Immature natural killer cell (primary cell): Measurements from ENCODE around the gene ZNF318. TPM values are rescaled to one million over a fixed set of nuclear protein-coding genes. Genes with fewer than 3 reads are reported as not detected.
"Not testable (repeated sequence)": the region's sequence is repeated elsewhere in the genome, so short reads cannot be mapped to it uniquely, and the experiment has no call there.

Experiments
- DNase-seq, 3 donors: peaks; one replicate each; pipeline ENCODE4 v3.0.0; 2022; ENCODE audit warnings: mixed read lengths in 1 of 3
- H3K27ac Mint-ChIP-seq, 6 donors: one replicate each; pipeline ENCODE4 v1.8.0; 2020; ENCODE audit warnings: mixed read lengths in 6 of 6, mild to moderate bottlenecking in 5 of 6, inconsistent platforms in 4 of 6, moderate library complexity in 3 of 6
- H3K27me3 Mint-ChIP-seq, 3 donors: one replicate each; pipeline ENCODE4 v1.8.0; 2020 to 2021; ENCODE audit warnings: low read depth in 3 of 3, mild to moderate bottlenecking in 3 of 3, mixed read lengths in 3 of 3, moderate library complexity in 3 of 3, inconsistent platforms in 1 of 3
- H3K36me3 Mint-ChIP-seq, 3 donors: one replicate each; pipeline ENCODE4 v1.8.0; 2020; ENCODE audit warnings: mixed read lengths in 3 of 3, inconsistent platforms in 2 of 3, mild to moderate bottlenecking in 2 of 3
- H3K4me1 Mint-ChIP-seq, 2 donors: one replicate each; pipeline ENCODE4 v1.8.0; 2020; ENCODE audit warnings: inconsistent platforms in 2 of 2, mild to moderate bottlenecking in 2 of 2, mixed read lengths in 2 of 2, moderate library complexity in 1 of 2
- H3K4me3 Mint-ChIP-seq, 5 donors: one replicate each; pipeline ENCODE4 v1.8.0; 2020; ENCODE audit warnings: mild to moderate bottlenecking in 5 of 5, mixed read lengths in 5 of 5, inconsistent platforms in 3 of 5, moderate library complexity in 3 of 5
- H3K9me3 Mint-ChIP-seq, 6 donors: one replicate each; pipeline ENCODE4 v1.8.0; 2020; ENCODE audit warnings: mild to moderate bottlenecking in 6 of 6, mixed read lengths in 6 of 6, inconsistent platforms in 4 of 6, moderate library complexity in 3 of 6
- polyA plus RNA-seq, 3 donors: library from polyadenylated mRNA; unstranded; fragments of 300-500 nt; fragmentation: Illumina TruSeq; gene quantifications; one replicate each; pipeline ENCODE4 v1.2.3, GENCODE V29; 2021

The ZNF318 gene, protein sequence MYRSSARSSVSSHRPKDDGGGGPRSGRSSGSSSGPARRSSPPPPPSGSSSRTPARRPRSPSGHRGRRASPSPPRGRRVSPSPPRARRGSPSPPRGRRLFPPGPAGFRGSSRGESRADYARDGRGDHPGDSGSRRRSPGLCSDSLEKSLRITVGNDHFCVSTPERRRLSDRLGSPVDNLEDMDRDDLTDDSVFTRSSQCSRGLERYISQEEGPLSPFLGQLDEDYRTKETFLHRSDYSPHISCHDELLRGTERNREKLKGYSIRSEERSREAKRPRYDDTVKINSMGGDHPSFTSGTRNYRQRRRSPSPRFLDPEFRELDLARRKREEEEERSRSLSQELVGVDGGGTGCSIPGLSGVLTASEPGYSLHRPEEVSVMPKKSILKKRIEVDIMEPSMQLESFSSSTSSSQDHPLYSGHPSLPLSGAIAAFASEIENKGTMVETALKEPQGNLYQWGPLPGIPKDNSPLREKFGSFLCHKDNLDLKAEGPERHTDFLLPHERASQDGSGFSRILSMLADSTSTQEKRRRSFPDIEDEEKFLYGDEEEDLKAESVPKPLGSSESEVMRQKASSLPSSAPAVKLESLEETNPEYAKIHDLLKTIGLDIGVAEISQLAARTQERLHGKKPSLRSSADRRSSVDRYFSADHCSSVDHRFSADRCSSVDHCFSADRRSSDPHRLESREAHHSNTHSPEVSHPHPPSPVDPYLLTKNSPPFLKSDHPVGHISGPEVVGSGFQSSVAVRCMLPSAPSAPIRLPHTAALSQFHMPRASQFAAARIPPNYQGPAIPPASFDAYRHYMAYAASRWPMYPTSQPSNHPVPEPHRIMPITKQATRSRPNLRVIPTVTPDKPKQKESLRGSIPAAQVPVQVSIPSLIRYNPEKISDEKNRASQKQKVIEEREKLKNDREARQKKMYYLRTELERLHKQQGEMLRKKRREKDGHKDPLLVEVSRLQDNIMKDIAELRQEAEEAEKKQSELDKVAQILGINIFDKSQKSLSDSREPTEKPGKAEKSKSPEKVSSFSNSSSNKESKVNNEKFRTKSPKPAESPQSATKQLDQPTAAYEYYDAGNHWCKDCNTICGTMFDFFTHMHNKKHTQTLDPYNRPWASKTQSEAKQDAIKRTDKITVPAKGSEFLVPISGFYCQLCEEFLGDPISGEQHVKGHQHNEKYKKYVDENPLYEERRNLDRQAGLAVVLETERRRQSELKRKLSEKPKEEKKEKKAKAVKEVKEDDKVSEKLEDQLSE (N-terminal part only)
- polyA plus RNA-seq: 1 to 10 TPM in 2 of 3 donors, under 1 TPM in 1; 0.94 to 9.6 (median 5.7) TPM

DNA sequence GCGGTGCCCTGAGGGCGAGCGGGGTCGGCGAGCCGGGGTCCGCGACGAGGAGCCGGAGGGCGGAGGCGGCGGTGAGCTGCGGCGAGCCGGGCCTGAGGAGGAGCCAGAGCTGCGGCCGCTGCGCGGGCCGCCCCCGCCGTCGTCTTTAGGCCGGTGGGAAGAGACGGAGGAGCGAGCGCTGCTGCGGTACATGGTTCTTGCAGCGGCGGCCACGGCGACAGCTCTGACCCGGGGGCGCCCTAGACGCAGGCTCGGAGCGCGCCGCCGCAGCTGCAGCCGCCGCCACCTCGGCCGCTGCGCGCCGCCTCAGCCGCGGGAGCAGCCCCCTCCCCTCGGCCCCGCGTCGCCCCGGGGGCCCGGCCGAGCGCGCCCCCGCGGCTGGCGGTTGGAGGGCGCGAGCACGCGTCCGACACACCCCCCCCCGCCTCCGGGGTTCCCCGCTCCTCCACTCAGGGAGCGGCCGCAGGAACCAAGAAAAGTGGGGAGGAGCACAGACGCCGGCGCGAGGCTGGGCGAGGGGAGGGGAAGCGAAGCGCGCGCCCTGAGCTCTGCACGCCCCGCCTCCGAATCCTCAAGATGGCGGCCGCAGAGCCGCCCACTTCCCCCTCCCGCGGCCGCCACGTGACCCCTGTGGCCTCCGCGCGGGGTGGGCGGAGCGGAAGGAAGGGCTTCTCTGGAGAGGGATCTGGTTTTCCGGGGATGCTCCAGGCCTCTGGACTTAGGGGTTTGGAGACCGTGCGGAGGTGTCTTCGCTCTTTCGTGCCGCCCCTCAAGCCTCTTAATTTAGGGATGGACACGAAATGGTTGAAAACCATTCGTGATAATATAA, at the start of gene ZNF318:
ZNF318 (minus strand) TSS at position 474 of the 829 bp plus-strand sequence; CDS start at position 192, 282 bp downstream.
- H3K27ac Mint-ChIP-seq: peak within 1 kb of the TSS; percentile 92 to 96 (median 94)
- peaks cover 9% of the 10 kb centered on the region in 3 donors for H3K36me3 Mint-ChIP-seq
- DNase-seq: peak; percentile 92 to 95 (median 93)
- peaks cover 51 to 61% of the 10 kb centered on the region in 2 donors for H3K4me1 Mint-ChIP-seq
- no peaks in the 10 kb centered on the region for H3K9me3 Mint-ChIP-seq
- H3K27me3 Mint-ChIP-seq: peaks cover 6 to 15% (median 7%) of the 10 kb centered on the region in 3 donors
- H3K4me3 Mint-ChIP-seq: peak within 1 kb of the TSS; percentile 90 to 95 (median 93)

DNA sequence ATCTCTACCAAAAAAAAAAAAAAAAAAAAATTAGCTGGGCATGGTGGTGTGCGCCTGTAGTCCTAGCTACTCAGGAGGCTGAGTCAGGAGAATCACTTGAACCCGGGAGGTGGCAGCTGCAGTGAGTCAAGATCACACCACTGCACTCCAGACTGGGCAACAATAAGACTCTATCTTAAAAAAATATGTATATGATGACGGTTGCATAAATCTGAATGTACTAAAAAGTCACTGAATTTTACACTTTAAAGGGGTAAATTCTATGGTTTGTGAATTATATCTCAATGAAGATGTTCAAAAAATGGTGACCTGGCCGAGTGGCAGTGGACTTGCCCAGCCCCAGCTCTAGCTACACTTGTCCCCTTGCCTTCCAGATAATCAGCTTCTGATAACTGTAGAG, 47.5 kb upstream of the ZNF318 start:
- Mint-ChIP-seq H3K4me1 (no peaks in the 10 kb centered on the region), H3K9me3 (no peaks in the 10 kb centered on the region), H3K36me3 (no peaks in the 10 kb centered on the region), H3K27ac (no peak overlapping the region), H3K4me3 (no peak overlapping the region), H3K27me3 (no peaks in the 10 kb centered on the region)
- DNase-seq: no peak

DNA sequence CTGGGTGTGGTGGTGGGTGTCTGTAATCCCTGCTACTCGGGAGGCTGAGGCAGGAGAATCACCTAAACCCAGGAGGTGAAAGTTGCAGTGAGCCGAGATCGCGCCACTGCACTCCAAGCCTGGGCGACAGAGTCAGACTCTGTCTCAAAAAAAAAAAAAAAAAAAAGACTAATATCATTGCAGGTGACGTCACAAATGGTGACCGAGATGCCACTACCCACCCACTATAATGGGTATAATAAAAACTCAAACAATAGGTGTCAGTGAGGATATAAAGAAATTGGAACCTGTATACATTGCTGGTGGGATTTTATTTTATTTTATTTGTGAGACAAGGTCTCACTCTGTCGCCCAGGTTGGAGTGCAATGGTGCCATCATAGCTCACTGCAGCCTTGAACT, 45.8 kb upstream of the ZNF318 start:
- DNase-seq, H3K9me3 Mint-ChIP-seq, H3K4me3 Mint-ChIP-seq, H3K27ac Mint-ChIP-seq, H3K27me3 Mint-ChIP-seq, H3K4me1 Mint-ChIP-seq, H3K36me3 Mint-ChIP-seq: not testable (repeated sequence)

DNA sequence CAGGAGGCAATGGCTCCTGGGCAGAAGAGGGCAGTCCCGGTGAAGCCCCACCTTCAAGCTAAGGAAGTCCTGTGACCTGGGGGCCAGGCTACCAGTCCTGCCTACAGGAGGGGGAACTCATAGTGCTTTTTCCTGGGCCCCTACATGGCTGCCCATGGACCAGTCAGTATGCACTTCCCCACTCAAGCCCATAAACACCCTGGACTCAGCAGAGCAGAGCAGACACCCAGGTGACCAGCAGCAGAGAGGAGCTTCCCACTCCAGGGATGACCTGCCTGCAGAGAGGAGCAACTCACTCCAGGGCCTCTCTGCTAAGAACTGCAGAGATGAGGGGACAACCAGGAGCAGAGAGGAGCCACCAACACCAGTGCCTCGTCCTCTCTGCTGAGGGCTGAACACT, 43.6 kb upstream of the ZNF318 start:
- no peak overlapping the region for H3K27ac Mint-ChIP-seq
- H3K9me3 Mint-ChIP-seq: peaks cover 0 to 2% (median 0%) of the 10 kb centered on the region in 6 donors
- H3K4me1 Mint-ChIP-seq: no peaks in the 10 kb centered on the region
- peaks cover under 1 to 3% (median 2%) of the 10 kb centered on the region in 3 donors for H3K27me3 Mint-ChIP-seq
- no peak for DNase-seq
- no peaks in the 10 kb centered on the region for H3K36me3 Mint-ChIP-seq
- H3K4me3 Mint-ChIP-seq: no peak overlapping the region

DNA sequence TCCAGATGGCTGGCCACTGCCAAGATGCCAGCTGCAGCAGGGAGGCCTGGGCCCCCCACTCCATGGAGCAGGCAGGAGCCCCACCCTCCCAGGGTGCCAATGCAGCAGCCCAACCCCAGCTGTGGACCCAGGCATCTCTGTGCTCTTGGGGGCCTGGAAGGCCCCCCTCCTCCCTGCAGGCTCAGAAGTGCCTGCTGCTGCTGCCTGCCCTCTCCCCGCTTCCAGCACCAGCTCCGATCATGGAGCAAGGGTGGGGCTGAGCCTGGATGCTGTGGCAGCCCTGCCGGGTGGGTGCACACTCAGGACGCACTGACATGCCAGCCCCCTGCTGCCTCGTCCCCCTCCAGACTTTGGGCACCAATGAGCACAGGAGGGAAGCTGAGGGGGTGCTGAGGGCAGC, 43.1 kb upstream of the ZNF318 start:
- peaks cover 0 to 2% (median 0%) of the 10 kb centered on the region in 6 donors for H3K9me3 Mint-ChIP-seq
- no peak overlapping the region for H3K27ac Mint-ChIP-seq
- H3K36me3 Mint-ChIP-seq: no peaks in the 10 kb centered on the region
- DNase-seq: no peak
- H3K27me3 Mint-ChIP-seq: peaks cover 2 to 4% (median 4%) of the 10 kb centered on the region in 3 donors
- no peak overlapping the region for H3K4me3 Mint-ChIP-seq
- no peaks in the 10 kb centered on the region for H3K4me1 Mint-ChIP-seq

DNA sequence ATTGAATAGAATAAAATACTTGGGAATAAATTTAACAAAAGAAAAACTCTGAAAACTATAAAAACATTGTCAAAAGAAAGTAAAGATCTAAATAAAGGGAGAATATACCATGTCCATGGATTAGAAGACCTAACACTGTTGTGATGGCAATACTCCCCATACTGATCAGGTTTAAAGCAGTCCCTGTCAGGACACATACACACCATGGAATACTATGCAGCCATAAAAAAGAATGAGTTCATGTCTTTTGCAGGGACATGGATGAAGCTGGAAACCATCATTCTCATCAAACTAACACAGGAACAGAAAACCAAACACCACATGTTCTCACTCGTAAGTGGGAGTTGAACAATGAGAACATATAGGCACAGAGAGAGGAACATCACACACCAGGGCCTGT, 41.3 kb upstream of the ZNF318 start:
- not testable (repeated sequence) for H3K36me3 Mint-ChIP-seq, H3K4me1 Mint-ChIP-seq, H3K27ac Mint-ChIP-seq, H3K9me3 Mint-ChIP-seq, DNase-seq, H3K4me3 Mint-ChIP-seq
- peaks cover 2 to 11% (median 4%) of the 10 kb centered on the region in 3 donors for H3K27me3 Mint-ChIP-seq

DNA sequence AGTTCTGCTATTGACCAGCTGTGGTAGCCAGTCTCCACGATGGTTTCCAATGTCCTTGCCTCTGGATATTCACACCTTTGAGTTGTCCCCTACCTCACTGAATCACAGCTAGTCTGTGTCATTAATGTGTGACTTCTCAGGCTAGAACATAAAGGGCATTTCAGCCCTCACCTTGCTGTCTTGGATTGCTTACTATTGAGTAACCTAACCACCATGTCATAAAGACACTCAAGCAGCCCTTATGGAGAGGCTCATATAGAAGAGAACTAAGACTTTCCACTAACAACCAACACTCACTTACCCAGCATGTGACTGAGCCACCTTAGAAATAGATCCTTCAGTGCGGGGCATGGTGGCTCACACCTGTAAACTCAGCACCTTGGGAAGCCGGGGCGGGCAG, 38.8 kb upstream of the ZNF318 start:
- H3K4me1 Mint-ChIP-seq: no peaks in the 10 kb centered on the region
- H3K27me3 Mint-ChIP-seq: peaks cover 7 to 11% (median 9%) of the 10 kb centered on the region in 3 donors
- DNase-seq: no peak
- H3K36me3 Mint-ChIP-seq: peaks cover 0 to 3% (median 0%) of the 10 kb centered on the region in 3 donors
- no peak overlapping the region for H3K27ac Mint-ChIP-seq
- H3K4me3 Mint-ChIP-seq: no peak overlapping the region
- peaks cover 0 to 2% (median 0%) of the 10 kb centered on the region in 6 donors for H3K9me3 Mint-ChIP-seq

DNA sequence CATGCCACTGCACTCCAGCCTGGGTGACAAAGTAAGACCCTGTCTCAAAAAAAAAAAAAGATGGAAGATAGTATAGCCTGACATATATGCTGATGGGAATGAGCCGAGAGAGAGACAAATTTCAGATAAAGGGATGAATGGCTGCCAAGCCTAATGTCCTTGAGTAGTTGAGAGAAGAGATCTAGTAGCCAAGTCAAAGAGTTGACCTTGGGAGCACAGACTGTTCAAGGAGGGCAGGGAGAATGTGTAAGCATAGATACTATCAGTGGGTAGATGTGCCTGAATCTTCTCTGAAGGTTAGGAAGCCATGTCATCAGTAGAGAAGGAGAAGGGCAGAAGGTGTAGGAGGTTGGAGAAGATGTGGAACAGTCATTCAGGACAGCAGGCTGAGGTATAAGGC, 37.8 kb upstream of the ZNF318 start:
- Mint-ChIP-seq H3K9me3 (peaks cover 0 to 2% (median 0%) of the 10 kb centered on the region in 6 donors), H3K27me3 (peaks cover 7 to 12% (median 9%) of the 10 kb centered on the region in 3 donors), H3K4me1 (no peaks in the 10 kb centered on the region), H3K4me3 (no peak overlapping the region), H3K27ac (no peak overlapping the region), H3K36me3 (peaks cover 0 to 3% (median 0%) of the 10 kb centered on the region in 3 donors)
- no peak for DNase-seq

DNA sequence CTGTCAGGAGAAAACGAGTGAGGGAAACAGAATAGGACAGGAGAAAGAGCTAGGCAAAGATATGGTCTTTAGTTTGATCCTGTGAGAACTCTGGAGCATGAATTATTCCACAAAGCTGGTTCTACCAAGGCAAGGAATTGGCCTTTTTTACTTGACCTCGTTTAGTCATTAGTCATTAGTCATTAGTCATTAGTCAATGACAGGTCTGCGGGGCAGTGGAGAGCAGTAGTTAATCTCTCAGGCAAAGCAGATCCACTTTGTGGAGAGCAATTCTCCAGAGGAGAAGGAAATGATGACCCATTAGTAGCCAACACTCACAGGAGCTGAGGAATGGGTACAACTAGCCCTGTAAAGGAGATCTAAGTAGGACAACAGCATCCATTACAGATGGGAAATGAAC, 35.9 kb upstream of the ZNF318 start:
- peaks cover 9 to 14% (median 10%) of the 10 kb centered on the region in 3 donors for H3K27me3 Mint-ChIP-seq
- peaks cover 0 to 3% (median 0%) of the 10 kb centered on the region in 3 donors for H3K36me3 Mint-ChIP-seq

DNA sequence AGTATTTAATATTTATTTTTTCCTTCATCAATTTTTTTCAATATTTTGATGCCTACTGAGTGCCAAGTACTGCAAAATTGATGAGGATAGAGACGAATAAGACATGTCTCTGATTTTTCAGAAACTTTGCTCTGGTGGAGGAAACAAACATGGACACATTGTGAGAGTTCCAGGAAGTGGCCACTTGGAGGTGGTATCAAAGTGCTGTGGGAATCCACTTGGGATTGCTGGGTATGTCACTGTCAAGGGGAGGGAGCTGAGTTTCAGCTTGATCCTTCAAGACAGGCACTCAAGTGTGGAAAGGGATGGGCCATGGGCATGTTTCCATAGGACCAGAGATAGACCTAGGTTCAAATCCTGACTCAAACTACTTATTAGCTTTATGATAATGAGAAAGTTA, 33.4 kb upstream of the ZNF318 start:
- Mint-ChIP-seq H3K4me1 (peaks cover 0 to 3% of the 10 kb centered on the region in 2 donors), H3K27ac (no peak overlapping the region), H3K36me3 (peaks cover 0 to 3% (median 0%) of the 10 kb centered on the region in 3 donors), H3K27me3 (peaks cover 8 to 11% (median 9%) of the 10 kb centered on the region in 3 donors), H3K4me3 (no peak overlapping the region), H3K9me3 (no peaks in the 10 kb centered on the region)
- DNase-seq: no peak

More for the DNA sequence above, 35.9 kb upstream of the ZNF318 start:
- peaks cover 0 to 2% (median 0%) of the 10 kb centered on the region in 6 donors for H3K9me3 Mint-ChIP-seq
- H3K27ac Mint-ChIP-seq: no peak overlapping the region
- no peaks in the 10 kb centered on the region for H3K4me1 Mint-ChIP-seq
- no peak for DNase-seq
- no peak overlapping the region for H3K4me3 Mint-ChIP-seq

DNA sequence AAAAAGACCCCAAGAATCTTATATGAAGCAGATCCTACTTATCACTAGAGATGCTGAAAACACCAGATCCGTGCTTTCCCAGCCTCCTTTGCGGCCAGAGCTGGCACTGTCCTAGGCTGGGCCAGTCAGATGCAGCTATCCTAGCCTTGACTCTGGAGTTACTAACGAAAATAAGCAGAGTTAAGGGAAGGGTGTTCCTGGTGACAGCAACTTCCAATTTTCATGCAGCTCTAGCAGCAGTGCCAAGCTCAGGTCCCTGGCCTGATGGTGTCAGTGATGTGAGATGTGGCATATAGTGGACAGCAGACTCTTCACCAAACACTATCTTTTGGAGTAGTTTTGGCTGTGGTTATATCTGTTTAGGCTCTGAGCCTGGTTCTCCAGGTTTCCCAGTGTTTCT, 32.3 kb upstream of the ZNF318 start:
- peaks cover 8 to 10% (median 10%) of the 10 kb centered on the region in 3 donors for H3K27me3 Mint-ChIP-seq
- no peak overlapping the region for H3K4me3 Mint-ChIP-seq
- no peak for DNase-seq
- no peak overlapping the region for H3K27ac Mint-ChIP-seq
- H3K9me3 Mint-ChIP-seq: no peaks in the 10 kb centered on the region
- peaks cover 0 to 5% of the 10 kb centered on the region in 2 donors for H3K4me1 Mint-ChIP-seq
- no peaks in the 10 kb centered on the region for H3K36me3 Mint-ChIP-seq

DNA sequence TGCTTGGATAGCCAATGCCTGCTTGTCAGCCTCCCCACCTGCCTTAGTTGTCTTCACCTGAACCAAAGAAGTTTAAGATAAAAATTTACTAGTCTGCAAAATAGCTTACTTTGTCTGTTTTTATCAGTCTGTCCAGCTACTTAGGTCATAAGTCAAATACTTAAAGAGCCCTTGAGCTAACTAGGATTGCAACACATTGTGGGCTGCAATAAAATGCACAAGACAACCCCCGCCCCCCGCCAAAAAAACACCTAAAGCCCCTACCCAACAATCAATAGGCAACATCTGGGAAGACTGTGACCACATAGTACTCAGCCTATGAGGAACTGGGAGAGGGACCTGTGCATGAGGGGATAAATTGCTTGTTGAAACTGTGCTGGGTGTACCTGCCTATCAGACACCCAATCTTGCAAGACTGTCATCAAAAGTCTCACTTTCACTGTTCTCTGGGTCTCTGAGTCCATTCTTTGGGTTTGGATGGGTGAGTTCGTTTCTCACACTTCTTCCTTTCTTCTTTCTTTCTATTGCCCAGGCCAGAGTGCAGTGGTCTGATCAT, 30.6 kb upstream of the ZNF318 start:
- no peak overlapping the region for H3K27ac Mint-ChIP-seq
- no peaks in the 10 kb centered on the region for H3K36me3 Mint-ChIP-seq
- no peaks in the 10 kb centered on the region for H3K9me3 Mint-ChIP-seq
- no peak for DNase-seq
- peaks cover 3 to 11% (median 10%) of the 10 kb centered on the region in 3 donors for H3K27me3 Mint-ChIP-seq
- peaks cover 0 to 5% of the 10 kb centered on the region in 2 donors for H3K4me1 Mint-ChIP-seq
- H3K4me3 Mint-ChIP-seq: no peak overlapping the region
